Caco-2 (cell line): ENCODE data around the gene CUL9. TPM values are rescaled to one million over a fixed set of nuclear protein-coding genes. Genes with fewer than 3 reads are reported as not detected.

Experiments
- BruUV-seq: library from RNA; stranded (reverse); fragments of 400-500 nt; replicated peaks from 2 replicates; lab custom pipeline; 2021; lab: Mats Ljungman, UMichigan
- CTCF ChIA-PET: fragments of 300-600 bp; sonication (Branson Sonifier 250); formaldehyde crosslinking; loops from one replicate; lab custom pipeline; 2022; ENCODE audit warnings: antibody characterized with exemption; lab: Charles Lee
- POLR2A ChIA-PET: fragments of 300-600 bp; sonication (Branson Sonifier 250); formaldehyde crosslinking; loops from one replicate; lab custom pipeline; 2022; ENCODE audit warnings: antibody characterized with exemption; lab: Charles Lee
- DNase-seq, 2 experiments: peaks; one replicate each; pipeline versions ENCODE4 v3.0.0 to v3.0.0-alpha.2; 2020 to 2022
- H3K27me3 ChIP-seq: replicated peaks from 2 replicates; pipeline ENCODE4 v1.6.0; 2011; ENCODE audit warnings: low read length; ENCODE audit not compliant: control insufficient read depth, insufficient read depth
- H3K36me3 ChIP-seq: 2 replicates; pipeline ENCODE4 v1.5.1; 2011; ENCODE audit warnings: low read length; ENCODE audit not compliant: control insufficient read depth, insufficient read depth
- H3K4me1 ChIP-seq: fragments of 250-450 bp; sonication (Bioruptor Pico); 2 replicates; pipeline ENCODE4 v1.5.1; 2020; ENCODE audit warnings: mild to moderate bottlenecking
- H3K4me3 ChIP-seq: 2 replicates; pipeline ENCODE4 v1.5.1; 2011; ENCODE audit warnings: low read depth, mild to moderate bottlenecking, control low read depth, low read length
- H3K9me3 ChIP-seq: fragments of 250-450 bp; sonication (Bioruptor Pico); 2 replicates; pipeline ENCODE4 v1.5.1; 2020; ENCODE audit warnings: mild to moderate bottlenecking, moderate library complexity
- H3K27ac Mint-ChIP-seq: one replicate; pipeline ENCODE4 v1.8.0; 2022; ENCODE audit warnings: mixed read lengths; ENCODE audit not compliant: unreplicated experiment
- H3K27me3 Mint-ChIP-seq: one replicate; pipeline ENCODE4 v1.8.0; 2022; ENCODE audit warnings: mixed read lengths; ENCODE audit not compliant: insufficient read depth, unreplicated experiment
- H3K36me3 Mint-ChIP-seq: one replicate; pipeline ENCODE4 v1.8.0; 2022; ENCODE audit warnings: mild to moderate bottlenecking, mixed read lengths; ENCODE audit not compliant: insufficient read depth, unreplicated experiment
- H3K4me1 Mint-ChIP-seq: one replicate; pipeline ENCODE4 v1.8.0; 2022; ENCODE audit warnings: low read depth, mixed read lengths; ENCODE audit not compliant: unreplicated experiment
- H3K4me3 Mint-ChIP-seq: one replicate; pipeline ENCODE4 v1.8.0; 2022; ENCODE audit warnings: mild to moderate bottlenecking, moderate library complexity, mixed read lengths; ENCODE audit not compliant: unreplicated experiment
- H3K9me3 Mint-ChIP-seq: one replicate; pipeline ENCODE4 v1.8.0; 2022; ENCODE audit warnings: mixed read lengths; ENCODE audit not compliant: unreplicated experiment
- CTCF ChIP-seq, 2 experiments: fragments of 200-600 bp in 1 of 2; IDR thresholded peaks; 1 replicate in 1 of 2; 2 replicates in 1 of 2; pipeline versions ENCODE4 v1.5.1 to v1.8.0; 2011 to 2022; ENCODE audit warnings: antibody characterized with exemption in 1 of 2, control low read depth in 1 of 2, inconsistent platforms in 1 of 2, low read depth in 1 of 2, low read length in 1 of 2, mild to moderate bottlenecking in 1 of 2, moderate library complexity in 1 of 2; ENCODE audit not compliant: insufficient read depth in 1 of 2, severe bottlenecking in 1 of 2, unreplicated experiment in 1 of 2
- intact Hi-C: fragments of 100-400 bp; cut with micrococcal nuclease; formaldehyde crosslinking; loops from one replicate; pipeline ENCODE4 v1.10.0; 2022; ENCODE audit not compliant: unreplicated experiment
- total RNA-seq: library from RNA; stranded (reverse); gene quantifications from 2 replicates; pipeline ENCODE4 v1.2.3, GENCODE V29; 2022

The CUL9 gene
- total RNA-seq, 1 experiment from 2014 or later: 16.7 TPM

GRCh38 chr6:43231053-43231452 lies 49.1 kb downstream of the CUL9 start:
- TF ChIP-seq CTCF (IDR thresholded peaks at IDR 0.05; ENCODE audit: insufficient read depth in 1 of 2, low read depth in 1 of 2, low read length in 1 of 2, severe bottlenecking in 1 of 2, unreplicated experiment in 1 of 2): no peak
- CTCF ChIA-PET: interaction anchor here (0.7 kb wide), 1 partner anchor 1547 kb away, joined by 3 read pairs; no protein-coding TSS in a partner anchor
- H3K4me1 ChIP-seq: peaks cover 11% of the 10 kb centered on the region

GRCh38 chr6:43231735-43232450 lies 49.9 kb downstream of the CUL9 start:
- TF ChIP-seq CTCF (IDR thresholded peaks at IDR 0.05; ENCODE audit: insufficient read depth in 1 of 2, low read depth in 1 of 2, low read length in 1 of 2, severe bottlenecking in 1 of 2, unreplicated experiment in 1 of 2): no peak
- peaks cover 5% of the 10 kb centered on the region for H3K27me3 Mint-ChIP-seq
- Histone ChIP-seq H3K36me3 (no peaks in the 10 kb centered on the region), H3K9me3 (no peaks in the 10 kb centered on the region), H3K4me1 (peaks cover 11% of the 10 kb centered on the region), H3K4me3 (no peak overlapping the region), H3K27me3 (no peaks in the 10 kb centered on the region)
- intact Hi-C loops: no loop called here
- POLR2A ChIA-PET: interaction anchor here (0.7 kb wide), 1 partner anchor 124 kb away, joined by 8 read pairs; no protein-coding TSS in a partner anchor
- H3K4me3 Mint-ChIP-seq: no peak overlapping the region
- H3K27ac Mint-ChIP-seq: no peak overlapping the region
- CTCF ChIA-PET: no interaction called here
- DNase-seq: no peak
- no TSS peak for BruUV-seq
- H3K36me3 Mint-ChIP-seq: no peaks in the 10 kb centered on the region
- no peaks in the 10 kb centered on the region for H3K9me3 Mint-ChIP-seq
- peaks cover 5% of the 10 kb centered on the region for H3K4me1 Mint-ChIP-seq

More at GRCh38 chr6:43231053-43231452, 49.1 kb downstream of the CUL9 start:
- no peaks in the 10 kb centered on the region for H3K36me3 Mint-ChIP-seq
- POLR2A ChIA-PET: no interaction called here
- no peaks in the 10 kb centered on the region for H3K9me3 Mint-ChIP-seq
- H3K27ac Mint-ChIP-seq: no peak overlapping the region
- H3K4me3 ChIP-seq: no peak overlapping the region
- H3K27me3 Mint-ChIP-seq: peaks cover 5% of the 10 kb centered on the region
- no peak overlapping the region for H3K4me3 Mint-ChIP-seq
- H3K27me3 ChIP-seq: no peaks in the 10 kb centered on the region
- no peaks in the 10 kb centered on the region for H3K36me3 ChIP-seq
- intact Hi-C loops: no loop called here
- BruUV-seq: no TSS peak
- DNase-seq: no peak
- H3K4me1 Mint-ChIP-seq: peaks cover 5% of the 10 kb centered on the region
- no peaks in the 10 kb centered on the region for H3K9me3 ChIP-seq

- ChIA-PET CTCF (no interaction called here), POLR2A (no interaction called here)
- Histone ChIP-seq H3K4me3 (no peak overlapping the region), H3K4me1 (no peaks in the 10 kb centered on the region), H3K36me3 (no peaks in the 10 kb centered on the region), H3K9me3 (peaks cover 5% of the 10 kb centered on the region; the same call in 1 of the 2 replicates), H3K27me3 (no peaks in the 10 kb centered on the region)
- DNase-seq: no peak
- intact Hi-C loops: no loop called here
- no peaks in the 10 kb centered on the region for H3K9me3 Mint-ChIP-seq
- H3K36me3 Mint-ChIP-seq: no peaks in the 10 kb centered on the region
- no peaks in the 10 kb centered on the region for H3K4me1 Mint-ChIP-seq
- no TSS peak for BruUV-seq
- no peak for TF ChIP-seq CTCF (IDR thresholded peaks at IDR 0.05; ENCODE audit: insufficient read depth in 1 of 2, low read depth in 1 of 2, low read length in 1 of 2, severe bottlenecking in 1 of 2, unreplicated experiment in 1 of 2)
- H3K27me3 Mint-ChIP-seq: peaks cover 9% of the 10 kb centered on the region
- H3K27ac Mint-ChIP-seq: no peak overlapping the region
- H3K4me3 Mint-ChIP-seq: no peak overlapping the region
Observed at GRCh38 chr6:43235841-43236240, 53.8 kb downstream of the CUL9 start.
